NCI-H1092 treated with DMSO at 0.1 percent for 48 hours (cell line): ENCODE data around the gene TSEN54.
A peak's percentile ranks its signal among the peaks of the same experiment; 100 is the strongest.
"Not testable (repeated sequence)": the region's sequence is repeated elsewhere in the genome, so short reads cannot be mapped to it uniquely, and the experiment has no call there.

ENCODE experiments used
- DNase-seq: peaks from one replicate; lab custom pipeline; 2025; lab: John Stamatoyannopoulos, UW

Gene TSEN54

DNA sequence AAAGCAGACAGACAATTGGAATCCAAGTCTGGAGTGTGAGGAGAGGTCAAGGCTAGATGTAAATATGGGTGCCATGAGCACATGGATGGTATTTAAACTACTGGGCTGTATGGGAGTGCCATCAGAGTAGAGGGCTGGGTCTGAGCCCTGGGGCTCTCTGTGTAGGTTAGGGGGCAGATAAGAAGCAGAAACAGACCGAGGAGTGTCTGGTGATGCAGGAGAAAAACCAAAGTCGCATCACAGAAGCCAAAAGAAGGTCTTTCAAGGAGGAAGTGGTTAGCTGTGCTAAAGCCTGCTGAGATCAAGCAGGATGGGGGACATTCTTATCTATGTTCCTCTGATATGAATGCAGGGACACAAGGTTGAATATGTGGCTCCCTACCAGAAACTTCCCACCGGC lies 1.9 kb downstream of the TSEN54 start:
- no peak for DNase-seq

DNA sequence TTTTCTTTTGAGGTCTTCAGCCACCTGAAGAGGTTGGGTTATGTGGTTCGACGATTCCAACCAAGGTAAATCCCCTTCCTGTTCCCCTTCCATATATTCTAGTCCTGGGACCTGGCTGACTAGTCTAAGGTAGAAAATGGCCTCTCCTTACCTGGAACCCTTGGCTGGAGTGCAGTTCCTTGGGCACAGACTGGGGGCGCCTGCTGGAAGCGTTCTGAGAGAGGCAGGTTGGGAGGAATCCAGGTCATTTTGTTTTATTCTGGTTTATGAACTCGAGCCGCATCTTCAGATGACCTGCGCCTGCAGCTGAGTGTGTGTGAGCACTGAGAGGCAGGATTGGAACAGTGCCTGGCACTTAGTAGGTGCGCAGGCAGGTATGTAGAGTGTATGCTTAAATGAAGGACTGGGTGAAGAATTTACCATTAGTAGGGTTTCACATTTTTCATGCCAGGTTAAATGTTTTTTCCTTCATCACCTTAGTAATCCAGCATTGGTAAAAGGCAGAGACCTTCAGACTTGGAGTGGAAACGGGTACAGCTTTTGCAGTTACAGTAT lies 2.7 kb downstream of the TSEN54 start:
- DNase-seq: no peak

DNA sequence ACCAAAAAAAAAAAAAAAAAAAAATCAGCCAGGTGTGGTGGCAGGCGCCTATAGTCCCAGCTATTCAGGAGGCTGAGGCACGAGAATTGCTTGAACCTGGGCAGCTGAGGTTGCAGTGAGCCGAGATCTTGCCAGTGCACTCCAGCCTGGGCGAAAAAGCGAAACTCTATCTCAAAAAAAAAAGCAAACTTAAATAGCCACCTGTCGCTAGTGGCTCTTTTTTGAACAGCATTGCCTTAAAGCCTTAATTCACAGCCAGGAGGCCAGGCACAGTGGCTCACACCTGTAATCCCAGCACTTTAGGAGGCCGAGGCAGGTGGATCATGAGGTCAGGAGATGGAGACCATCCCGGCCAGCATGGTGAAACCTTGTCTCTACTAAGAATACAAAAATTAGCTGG lies 4.1 kb downstream of the TSEN54 start:
- not testable (repeated sequence) for DNase-seq

DNA sequence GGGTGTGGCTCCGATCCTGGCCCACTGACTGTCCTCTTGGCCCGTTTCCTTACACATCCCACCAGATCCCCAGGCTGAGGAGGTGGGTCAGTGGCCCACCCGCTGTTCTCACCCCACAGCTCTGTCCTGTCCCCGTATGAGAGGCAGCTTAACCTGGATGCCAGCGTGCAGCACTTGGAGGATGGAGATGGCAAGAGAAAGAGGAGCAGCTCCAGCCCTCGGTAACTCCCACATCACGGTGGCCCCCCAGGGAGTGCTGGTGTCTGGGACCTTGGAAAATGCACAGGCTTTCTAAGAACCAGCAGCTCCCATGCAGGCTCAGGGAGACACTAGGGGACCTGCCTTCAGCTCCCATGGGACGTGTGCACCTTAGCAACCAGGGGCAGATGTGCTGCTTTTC lies 5.0 kb downstream of the TSEN54 start:
- DNase-seq: no peak

DNA sequence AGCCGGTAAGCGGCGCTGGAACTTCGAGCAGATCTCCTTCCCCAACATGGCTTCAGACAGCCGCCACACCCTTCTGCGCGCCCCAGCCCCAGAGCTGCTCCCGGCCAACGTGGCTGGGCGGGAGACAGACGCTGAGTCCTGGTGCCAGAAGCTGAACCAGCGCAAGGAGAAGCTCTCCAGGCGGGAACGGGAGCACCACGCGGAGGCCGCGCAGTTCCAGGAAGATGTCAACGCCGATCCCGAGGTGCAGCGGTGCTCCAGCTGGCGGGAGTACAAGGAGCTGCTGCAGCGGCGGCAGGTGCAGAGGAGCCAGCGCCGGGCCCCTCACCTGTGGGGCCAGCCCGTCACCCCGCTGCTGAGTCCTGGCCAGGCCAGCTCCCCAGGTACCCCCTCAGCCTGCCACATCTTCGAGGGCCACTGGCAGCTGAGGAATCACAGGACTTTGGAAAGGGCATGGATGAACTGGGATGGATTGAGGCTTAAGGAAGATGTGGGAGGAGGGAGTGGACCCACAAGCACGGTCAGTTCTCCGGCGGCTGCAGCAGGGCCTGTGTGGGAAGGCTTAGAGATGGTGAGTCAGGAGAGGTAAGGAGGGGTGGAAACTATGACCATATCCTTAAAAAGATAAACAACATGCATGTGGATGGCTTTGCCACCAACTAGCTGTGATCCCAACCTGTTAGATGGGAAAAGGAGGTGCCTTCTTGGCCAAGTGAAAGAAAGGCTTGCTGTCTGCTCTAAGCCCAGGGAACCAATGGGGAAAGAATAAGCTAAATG lies 5.8 kb downstream of the TSEN54 start:
- DNase-seq: no peak

DNA sequence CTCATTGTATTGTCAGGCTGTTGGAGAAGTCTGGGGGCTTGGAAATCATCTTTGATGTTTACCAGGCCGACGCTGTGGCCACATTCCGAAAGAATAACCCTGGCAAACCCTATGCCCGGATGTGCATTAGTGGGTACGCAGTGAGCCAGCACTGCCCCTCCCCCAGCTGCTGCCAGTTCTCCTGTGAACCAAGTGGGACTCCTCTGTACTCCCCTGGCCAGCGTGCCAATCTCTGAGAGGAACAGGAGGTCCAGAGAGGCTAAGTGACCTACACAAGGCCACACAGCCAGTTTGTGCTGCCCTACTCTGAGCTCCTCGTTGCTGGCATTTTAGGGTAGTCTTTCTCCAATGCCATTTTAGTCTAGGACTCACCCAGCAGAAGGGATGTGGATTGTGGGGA lies 7.3 kb downstream of the TSEN54 start:
- no peak for DNase-seq

DNA sequence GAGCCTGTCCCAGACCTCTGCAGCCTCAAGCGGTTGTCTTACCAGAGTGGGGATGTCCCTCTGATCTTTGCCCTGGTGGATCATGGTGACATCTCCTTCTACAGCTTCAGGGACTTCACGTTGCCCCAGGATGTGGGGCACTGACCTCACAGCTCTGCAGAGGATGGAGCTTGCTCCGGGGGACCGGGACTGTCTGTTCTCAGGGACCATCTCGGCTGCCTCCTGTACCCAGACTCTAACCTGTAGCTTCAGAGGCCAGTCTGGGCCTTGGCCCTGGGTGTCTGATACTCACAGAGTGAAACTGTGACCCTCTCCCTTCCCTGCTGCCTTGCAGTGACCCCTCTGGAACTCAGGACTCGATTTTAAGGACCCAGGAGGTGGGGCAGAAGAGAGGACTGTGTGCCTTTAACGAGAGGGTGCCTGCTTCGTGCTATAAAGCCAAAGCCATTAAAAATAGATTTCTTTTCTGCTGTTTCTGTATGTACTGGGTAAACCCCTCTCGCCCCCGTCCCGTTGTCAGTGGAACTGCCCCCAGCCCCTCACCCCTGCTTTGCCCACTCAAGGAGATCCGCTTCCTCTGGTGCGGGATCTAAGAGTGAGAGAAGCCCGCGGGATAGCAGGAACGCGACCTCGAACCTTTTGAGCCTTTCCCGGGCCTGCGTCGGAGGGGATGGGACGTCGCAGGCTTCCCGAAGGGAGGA lies 8.1 kb downstream of the TSEN54 start:
- no peak for DNase-seq

DNA sequence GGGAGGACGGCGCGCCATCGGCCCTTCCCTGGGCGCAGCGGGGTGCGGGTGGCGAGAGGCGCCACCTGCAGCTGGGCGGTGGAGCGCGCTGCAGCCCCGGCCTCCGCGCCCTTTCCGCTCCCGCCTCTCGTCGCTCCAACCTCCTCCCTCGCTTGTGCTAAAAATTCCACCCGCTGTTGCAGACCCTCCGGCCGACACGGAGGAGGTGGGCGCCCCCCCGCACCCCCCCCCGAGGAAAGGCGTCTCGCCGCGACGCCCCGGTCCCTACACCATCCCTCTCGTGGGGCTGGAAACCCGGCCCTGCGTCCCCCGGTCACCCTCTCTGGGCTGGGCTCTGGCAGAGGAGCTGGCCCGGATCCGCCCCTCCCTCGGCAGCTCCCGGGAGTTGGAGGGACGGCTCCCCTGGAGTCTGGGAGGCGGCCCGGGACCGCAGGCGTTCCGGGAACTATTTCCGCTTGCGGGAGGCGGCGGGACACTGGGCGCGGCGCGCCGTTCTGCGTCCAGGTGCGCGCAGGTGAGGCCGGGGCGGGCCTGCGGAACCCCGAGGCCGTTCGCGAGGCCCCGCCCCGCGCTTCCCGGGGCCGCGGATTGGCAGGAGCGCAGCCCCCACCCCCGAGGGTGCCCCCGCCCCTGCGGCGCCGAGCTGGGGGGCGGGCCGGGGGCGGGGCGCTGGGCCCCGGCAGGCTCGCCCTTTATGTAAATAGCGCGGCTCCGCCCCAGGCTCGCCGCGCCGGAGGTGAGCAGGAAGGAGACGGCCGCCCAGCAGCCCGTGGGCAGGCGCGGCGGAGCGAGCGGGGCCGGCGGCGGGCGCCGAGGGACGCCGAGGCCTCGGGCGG lies 8.9 kb downstream of the TSEN54 start, which contains the start of gene LLGL2:
Gene LLGL2 (plus strand): TSS at position 728 of the 836 bp plus-strand sequence. CDS start 17,730 bp downstream, outside the sequence.
- DNase-seq: peak; percentile 71

DNA sequence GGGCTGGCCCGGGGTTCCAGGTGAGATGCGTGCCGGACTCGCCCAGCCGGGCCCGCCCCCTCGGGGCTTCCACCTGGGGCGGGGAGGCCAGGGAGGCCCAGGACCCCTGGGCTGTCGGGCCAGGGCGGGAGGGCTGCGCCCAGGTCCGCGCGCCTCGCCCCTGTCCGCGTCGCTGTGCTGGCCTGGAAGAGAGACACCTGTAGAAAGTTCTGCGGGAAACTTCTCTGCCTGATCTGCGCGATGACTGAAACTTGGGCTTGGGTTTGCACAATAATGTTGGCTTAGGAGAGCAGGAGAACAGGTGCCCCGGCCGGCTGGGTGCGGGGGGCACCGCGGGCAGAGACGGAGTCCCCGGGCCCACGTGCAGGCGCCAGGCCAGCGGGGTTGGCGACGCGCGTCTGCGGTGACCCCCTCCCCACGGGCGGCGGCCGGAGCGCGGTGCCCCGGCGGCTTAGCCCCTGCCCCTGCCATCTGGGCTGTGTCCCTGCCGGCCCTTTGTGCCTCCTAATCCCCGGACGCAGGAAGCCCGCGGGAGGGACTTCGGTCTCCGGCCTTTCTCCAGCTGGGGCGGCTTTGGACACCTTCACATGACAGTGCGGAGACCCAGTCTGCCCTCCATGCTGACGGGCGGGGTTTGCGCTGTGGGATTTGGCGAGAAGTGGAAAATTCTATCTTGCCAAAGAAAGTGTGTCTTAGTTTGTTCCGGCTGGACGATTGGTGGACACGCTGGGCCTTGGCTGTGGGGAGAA lies 9.7 kb downstream of the TSEN54 start:
- no peak for DNase-seq

DNA sequence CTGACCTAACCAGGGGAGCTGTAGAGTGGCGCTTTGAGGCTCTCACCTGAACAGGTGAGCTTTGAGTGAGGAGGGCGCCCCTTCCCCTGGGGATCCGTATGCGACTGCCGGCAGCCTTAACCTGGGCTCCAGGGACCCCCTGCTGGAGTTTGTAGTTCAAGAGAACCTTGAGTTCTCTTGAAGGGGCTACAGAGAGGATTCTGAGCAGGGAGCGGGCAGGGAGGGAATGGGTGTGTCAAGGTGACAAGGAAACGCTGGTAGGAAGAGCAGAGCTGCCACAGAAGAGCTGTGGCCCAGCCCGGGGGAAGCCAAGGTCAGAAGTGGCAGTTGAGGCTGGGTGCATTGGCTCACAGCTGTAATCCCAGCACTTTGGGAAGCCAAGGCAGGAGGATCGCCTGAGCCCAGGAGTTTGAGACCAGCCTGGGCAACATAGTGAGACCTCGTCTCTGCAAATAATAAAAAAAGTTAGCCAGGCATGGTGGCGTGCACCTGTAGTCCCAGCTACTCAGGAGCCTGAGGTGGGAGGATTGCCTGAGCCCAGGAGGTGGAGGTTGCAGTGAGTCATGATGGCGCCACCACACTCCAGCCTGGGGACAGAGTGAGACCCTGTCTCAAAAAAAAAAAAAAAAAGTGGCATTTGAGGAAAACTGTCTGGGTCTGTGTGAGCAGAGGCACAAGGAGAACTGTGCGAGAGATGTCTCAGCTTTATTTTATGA lies 10.4 kb downstream of the TSEN54 start:
- DNase-seq: no peak

DNA sequence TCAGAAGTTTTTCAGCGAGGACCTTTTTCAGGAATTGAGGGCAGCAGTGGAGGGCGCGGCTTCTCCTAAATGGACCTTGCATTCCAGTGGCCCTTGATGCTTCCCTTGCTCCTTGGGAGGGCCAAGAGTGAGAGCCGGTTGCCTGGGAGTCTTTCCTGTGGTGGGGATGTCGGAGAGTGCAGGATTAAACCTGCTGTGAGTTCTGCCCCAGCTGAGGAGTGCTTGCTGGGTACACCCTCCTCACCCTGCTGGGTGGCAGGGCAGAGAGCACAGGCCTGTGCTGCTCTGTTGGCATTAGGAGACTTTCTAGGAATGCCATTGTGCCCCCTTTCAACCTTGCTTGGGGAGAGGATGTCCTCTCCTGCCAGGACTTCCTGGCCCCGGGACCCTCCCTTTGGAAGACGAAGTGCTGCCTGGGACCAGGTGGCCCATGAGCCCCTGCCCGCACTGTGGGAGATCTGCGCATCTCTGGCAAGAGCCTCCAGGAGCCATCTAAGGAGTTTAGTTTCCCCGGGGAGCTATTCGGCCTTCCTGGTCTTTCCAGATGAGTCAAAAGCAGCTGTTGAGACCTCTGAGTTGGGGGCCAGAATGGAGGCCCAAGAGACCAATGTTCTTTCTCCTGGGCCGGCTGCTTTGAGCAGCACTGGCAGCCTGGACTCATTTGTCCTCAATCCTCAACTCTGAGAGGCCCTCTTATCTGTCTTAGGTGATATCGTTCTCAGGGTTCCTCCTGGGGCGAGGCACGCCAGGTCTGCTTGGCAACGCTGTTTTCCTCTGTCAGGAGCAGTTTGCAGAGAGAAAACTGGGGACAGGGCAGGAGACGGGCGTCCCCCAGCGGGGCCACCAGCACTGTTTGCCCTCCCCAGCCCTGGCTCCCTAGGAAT lies 14.8 kb downstream of the TSEN54 start:
- DNase-seq: no peak

DNA sequence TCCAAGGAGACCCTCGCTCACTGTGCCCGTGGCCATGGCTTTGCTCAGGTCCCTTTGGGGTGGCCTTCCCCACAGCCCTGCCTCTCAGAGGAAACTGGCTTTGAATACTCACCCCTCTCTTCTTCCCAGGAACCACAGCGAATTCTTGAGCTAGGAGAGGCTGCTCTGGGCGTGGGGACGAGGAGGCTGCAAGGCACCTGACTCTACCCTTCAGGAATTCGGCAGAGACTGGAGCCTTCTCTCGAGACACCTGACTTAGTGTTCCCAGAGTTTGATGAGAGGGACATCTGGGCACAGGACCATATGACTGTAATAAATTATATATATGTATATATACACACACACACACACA lies 15.4 kb downstream of the TSEN54 start:
- no peak for DNase-seq

DNA sequence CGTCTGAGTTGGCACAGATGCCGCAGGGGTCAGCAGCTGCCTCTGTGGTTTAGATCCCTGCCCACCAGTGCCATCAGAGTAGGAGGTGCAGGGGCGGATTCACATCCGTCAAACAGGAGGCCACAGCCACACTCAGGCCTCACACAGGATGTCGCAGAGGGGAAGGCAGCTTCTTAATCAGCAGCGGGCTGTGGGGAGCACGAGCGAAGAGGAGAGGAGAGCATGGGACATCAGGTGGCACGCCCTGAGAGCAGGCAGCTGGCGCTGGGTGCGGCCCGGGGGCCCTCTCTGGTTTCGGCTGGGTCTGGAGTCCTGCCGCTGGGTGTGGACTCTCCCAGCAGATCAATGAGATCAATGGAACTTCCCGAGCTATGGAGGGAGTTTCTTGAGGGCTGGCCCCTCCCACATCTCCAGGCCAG lies 18.8 kb downstream of the TSEN54 start:
- no peak for DNase-seq

DNA sequence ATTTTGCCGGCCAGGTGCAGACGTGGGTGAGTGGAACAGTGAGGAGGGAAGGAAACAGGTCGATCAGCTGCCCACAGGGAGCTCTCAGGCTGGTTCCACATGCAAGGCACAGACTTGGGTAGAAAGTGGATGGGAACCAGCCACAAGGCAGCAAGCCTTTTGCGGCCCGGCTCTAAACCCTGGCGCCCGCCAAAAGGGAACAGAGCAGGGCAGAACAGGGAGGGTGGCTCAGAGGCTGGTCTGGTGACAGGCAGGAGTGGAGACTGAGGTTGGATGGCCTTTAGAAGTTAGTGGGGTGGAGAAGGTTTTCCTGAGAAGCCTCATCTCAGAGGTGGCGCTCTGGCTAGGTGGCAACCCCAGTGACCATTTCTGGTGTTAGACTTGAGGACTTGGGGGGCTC lies 19.5 kb downstream of the TSEN54 start:
- no peak for DNase-seq

DNA sequence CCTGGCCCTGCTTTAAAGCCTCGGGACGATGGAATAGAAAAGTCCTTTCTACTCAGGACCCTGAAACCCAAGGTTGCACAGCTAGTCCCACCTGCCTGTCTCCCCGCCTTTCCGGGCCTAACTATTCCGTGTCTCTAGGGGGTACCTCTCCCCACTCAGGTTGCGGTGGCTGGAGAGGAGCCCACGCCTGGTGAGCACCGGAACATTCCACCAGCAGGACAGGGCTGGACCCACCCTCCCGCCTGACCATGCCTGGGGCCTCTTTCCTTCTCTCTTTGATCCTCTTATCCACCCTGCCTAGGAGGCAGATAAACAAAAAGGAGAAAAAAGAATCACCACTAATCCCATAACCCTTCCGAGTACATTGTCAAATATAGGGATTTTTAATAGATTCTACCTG lies 20.0 kb downstream of the TSEN54 start:
- DNase-seq: no peak

DNA sequence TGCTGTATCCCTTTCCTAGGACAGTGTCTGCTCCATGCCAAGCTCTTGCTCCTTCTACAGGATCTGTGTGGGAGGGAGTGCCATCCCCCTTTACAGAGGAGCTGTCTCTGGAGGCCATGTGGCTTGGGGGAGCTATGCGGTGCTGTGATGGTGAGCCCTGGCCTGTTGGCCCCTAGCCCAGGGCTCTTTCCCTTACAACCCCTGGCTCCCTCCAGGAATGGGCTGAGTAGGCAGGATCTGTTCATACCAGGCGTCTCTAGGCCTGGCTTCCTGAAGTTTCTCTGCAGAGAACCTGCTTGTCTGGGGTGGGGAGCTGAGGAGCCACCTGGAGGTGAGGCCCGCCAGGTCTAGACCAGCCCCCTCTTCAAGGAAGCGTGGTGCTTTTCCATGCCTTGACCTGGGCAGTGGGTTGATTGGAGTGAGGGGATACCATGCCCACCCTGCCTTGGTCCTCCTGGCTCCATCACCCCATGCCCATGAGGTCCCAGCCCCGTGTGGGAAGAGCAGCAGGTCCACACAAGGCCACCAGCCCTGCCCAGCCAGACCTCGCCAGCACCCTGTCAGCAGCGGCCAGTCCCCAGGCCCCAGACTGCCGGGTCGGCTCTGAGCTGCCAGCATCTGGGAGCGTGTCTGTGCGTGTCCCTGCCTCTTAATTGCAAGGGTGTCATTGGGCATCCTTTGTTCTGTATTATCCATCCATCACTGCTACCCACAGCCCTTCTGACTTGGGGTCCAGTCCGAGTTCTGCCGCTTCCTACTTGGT lies 23.8 kb downstream of the TSEN54 start:
- DNase-seq: no peak

DNA sequence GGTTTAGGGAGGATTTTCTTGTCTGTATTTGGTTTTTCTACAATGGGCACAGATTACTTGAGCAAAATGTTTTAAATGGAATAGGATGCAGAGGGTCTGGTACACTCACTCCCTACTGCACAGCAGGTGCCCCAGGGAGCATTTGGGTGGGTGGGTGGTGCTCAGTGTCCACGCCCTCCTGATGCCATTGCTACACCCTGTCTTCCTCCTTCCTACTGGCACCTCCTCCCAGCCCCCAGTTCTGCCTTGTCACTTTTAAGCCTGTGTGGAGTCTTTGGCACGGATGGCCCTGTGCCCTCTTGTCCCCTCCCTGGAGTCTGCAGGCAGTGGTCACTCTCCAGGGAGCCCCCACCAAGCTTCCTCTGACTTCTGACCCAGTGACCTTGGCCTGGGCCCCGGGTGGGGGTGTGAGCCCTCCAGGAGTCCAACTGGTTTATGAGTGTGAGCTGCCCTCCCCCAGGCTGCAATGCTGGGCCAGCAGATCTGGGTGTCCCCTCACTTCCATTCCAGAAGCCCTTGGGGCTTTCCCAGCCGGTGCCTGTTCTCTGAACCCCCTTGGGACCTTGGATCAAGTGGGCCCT lies 24.7 kb downstream of the TSEN54 start:
- DNase-seq: no peak

DNA sequence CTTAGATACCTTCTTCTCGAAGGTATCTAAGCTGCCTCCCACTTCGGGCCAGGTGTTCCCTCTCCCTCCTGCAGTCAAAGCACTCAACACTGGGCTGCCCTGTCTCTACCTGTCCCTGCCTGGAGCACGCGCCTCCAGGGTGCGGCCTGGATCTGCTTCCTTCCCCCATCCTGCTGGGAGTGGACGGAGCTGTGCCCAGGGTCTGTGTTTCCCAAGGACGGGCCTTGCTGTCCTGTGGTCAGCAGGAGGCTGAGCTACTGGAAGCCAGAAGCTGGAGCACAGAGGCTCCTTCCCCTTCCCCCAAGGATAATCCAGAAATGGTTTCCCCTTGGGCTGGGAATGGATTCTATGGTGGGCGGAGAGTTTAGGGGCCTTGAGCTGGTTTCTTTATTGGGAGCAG lies 25.9 kb downstream of the TSEN54 start:
- DNase-seq: no peak
